PFSK-1 (cell line): ENCODE results near the gene MNX1.

Experiments used
- SIN3A ChIP-seq: IDR thresholded peaks from 2 replicates; pipeline ENCODE4 v1.6.1; 2012; ENCODE audit warnings: mild to moderate bottlenecking, low read length, moderate library complexity, borderline replicate concordance; ENCODE audit not compliant: insufficient read depth
- TAF1 ChIP-seq: IDR thresholded peaks from 2 replicates; pipeline ENCODE4 v1.6.1; 2012; ENCODE audit warnings: low read length, control low read depth, borderline replicate concordance; ENCODE audit not compliant: insufficient read depth

DNA sequence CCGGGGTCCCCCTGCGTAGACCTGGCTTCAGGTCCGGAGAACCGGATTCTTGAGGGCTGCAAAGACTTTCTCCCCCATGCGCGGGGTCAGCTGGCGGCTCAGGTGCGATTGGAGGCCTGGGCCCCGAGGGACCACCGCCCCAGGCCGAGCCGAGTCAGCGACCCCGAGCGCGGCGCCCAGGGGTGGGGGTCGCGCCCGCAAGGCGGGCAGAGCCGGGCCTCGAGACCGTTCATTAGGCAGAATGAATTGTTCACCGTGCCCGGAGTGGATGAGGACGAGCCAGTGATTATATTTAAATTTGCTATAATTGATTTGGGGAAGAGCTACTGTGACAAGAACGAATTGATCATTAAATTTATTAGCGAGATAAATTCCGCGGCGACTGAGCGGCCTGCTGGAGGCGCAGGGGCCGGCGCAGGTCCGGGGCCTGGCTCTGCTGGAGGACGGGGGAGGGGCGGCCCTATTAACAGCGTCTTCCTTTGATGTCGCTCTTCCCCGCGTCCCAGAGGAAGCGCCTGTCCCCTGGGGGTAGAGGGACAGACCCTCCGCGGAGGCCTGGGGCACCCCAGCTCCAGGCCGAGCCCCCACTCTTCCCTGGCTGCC is 7.5 kb downstream of the MNX1 start:
- TF ChIP-seq SIN3A (no peak), TAF1 (no peak)
